NOMO-1 treated with dmso at 0.1 percent for 144 hours (cell line): ENCODE measurements around the gene MYBBP1A.
A peak's percentile ranks its signal among the peaks of the same experiment; 100 is the strongest.

Experiments used
- DNase-seq: peaks from one replicate; lab custom pipeline; 2025; ENCODE audit not compliant: unreplicated experiment; lab: John Stamatoyannopoulos, UW

Gene MYBBP1A

DNA sequence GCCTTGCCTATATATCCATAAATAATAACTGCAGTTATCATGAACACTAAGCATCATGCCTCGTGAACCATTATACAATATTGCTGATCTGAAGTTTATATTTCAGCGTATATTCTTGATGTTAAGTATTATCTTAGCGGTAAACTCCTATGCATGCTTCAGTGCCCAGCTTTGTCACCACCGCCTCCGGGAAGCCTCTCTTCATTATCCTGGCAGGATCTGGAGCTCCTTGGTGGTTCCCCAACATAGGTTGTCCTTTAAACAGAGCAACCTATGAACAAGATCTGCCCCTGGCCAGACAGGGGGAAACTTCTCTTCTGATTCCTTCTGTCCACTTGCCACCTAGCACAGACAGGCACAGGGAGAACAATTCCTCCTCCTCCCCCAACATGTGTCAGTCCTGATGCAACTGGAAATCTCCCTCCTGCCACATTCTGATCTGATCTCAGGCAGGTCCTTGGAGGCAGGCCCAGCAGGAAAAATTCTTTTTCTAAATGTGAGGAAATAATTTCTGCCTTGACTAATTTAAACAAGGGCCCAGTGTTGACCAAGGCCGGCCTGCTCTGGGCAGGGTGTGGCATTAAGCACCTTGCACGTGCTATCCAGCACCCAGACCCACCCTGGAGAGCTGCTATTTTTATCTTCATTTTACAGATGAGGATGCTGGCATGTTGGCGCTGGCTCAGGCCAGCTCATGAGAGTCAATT is 34.1 kb downstream of the MYBBP1A start:
- no peak for DNase-seq

DNA sequence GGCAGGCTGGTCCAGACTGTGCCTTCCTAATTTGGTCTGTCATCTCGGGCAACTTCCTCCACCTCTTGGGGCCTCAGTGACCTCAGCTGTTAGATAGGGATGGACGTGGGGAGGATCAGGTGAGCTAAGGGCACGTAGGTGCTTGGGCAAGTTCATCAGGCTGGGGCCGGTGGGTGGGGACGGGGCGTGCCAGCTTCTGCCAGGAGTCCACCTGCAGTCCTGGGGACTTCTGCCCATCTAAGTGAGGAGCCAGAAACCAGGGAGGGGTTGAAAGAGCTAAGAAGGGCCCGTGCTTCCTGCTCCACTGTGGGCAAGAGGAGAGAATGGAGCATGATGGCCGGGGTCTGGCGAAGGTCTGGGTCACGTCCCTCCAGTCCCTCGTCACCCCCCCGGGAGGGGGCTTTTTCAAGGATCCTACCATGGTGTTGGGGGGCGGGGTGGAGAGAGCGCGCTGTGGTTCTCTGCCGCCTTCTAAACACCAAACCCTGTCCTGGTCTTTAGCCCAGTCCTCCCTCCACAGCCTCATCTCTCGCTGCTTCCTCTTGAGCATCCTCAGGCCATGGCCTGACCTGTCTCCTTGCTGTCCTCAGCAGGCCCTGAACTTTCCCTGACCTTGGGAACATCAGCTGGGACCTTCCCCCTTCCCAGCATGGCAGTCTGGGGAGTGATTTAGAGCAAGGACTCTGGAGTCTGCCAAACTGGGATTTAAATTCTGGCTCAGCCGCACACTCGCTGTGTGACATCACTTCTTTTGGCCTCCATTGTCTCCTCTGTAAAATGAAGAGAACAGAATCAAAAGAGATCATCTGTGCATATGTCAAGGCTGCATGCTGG is 34.9 kb downstream of the MYBBP1A start:
- DNase-seq: no peak

DNA sequence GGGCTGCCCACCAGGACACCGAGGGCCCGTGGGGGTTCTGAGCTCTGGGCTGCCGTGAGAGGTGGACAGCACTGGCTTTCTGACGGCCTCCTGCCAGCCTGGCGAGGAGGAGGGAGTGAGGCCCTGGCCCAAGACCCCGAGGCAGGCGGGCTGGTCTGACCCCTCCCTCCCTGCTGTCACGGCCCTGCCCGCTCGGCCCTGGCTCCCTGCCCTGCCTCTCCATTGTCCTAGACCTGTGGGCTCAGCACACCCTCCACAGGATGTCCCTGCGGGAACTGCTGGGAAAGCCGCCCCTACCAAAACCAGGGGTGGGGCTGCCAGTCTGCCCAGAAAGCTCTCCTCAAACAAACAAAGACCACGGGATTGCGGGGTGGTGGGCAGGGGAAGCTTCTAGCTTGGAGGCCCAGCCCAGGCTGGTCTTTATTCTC is 35.8 kb downstream of the MYBBP1A start:
- DNase-seq: no peak

DNA sequence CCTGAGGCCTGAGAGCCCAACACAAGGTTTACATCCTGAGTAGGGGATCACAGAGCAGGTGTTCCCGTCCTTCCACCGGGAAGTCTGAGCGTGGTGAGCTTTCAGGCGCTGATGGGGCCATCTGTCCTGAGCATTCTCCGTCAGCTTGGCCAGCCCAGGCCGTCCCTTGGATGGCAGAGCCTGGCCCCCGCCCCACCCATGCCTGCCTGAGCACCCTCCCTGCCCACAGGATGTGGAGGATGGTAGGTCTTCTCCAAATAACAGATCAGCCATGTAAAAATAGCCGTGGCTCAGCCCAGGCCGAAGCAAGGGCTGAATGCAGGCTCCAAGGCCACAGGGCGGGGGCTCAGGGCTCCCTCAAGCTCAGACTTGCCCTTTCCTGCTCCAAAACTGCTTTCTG is 36.3 kb downstream of the MYBBP1A start:
- no peak for DNase-seq

DNA sequence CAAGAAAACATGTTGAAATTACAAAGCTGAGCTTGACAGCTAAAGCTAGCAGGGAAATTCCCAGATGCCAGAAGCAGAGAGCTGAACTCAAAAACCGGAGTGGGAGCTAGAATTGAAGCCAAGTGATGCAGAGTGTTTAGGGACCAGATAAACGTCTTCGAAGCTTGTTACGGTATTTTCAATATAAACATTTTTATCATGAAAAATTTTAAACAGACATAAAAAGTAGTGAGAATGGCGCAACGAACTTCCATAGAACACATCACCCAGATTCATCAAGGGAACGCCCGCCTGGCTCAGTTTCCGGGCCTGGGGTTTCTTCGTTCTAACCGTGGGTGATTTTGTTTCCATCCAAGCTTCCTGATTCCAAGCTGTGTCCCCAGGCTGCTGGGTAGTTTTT is 38.4 kb downstream of the MYBBP1A start:
- no peak for DNase-seq

DNA sequence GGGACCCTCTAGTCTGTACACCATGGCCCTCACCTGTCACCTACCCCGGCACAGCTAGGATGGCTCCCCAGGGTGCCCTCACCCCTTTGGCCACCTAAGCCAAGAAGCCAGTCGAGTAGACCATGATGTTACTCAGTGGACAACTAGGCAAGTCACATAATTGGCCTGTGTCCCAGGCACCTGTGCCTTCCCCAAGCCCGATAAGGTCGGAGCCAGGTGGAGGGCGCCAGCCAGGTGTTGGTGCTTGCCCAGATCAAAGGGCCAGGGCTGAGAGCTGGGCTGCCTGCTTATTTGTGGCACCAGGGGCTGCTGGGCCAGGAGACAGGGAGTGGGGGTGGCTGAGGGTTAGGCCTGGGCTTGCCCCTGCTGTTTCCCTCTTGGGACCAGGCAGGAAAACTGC is 39.7 kb downstream of the MYBBP1A start:
- DNase-seq: no peak

DNA sequence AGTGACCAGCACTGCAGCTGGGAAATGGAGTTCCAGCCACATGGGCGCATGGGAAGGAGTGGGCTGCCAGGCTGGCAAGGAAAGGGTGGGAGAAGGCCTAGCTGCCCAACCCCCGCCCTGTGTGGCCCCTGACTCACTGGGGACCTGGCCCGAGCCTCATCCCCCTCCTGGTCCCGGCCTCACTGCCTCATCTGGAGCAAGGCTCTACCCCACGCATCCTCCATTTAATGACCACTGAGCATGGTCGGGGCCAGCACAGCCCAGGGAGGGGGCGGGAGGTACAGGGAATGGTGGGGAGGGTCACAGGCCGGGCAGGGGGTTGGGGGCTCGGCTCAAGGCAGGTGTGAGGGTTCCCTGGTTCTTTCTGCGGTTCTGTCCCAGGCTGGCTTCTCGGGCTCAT is 40.4 kb downstream of the MYBBP1A start:
- DNase-seq: no peak

DNA sequence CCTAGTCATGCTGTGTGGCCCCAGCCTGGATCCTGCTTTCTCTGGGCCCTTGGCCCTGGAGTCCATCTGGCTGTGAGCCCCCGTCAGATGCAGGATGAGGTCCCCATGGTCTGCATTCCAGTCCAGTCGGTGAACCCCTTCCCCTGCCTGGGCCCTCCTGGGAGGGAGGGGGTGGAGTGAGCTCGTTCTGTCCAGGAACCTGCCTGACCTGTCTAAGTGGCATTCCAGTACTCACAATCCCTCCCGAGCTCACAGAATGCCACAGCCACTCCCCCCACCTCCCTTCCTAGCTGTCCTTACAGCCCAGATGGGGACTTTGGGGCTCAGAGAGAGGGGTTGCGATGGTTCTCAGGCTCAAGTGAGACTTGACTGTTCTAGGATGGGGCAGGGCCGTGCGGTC is 41.0 kb downstream of the MYBBP1A start:
- DNase-seq: no peak

DNA sequence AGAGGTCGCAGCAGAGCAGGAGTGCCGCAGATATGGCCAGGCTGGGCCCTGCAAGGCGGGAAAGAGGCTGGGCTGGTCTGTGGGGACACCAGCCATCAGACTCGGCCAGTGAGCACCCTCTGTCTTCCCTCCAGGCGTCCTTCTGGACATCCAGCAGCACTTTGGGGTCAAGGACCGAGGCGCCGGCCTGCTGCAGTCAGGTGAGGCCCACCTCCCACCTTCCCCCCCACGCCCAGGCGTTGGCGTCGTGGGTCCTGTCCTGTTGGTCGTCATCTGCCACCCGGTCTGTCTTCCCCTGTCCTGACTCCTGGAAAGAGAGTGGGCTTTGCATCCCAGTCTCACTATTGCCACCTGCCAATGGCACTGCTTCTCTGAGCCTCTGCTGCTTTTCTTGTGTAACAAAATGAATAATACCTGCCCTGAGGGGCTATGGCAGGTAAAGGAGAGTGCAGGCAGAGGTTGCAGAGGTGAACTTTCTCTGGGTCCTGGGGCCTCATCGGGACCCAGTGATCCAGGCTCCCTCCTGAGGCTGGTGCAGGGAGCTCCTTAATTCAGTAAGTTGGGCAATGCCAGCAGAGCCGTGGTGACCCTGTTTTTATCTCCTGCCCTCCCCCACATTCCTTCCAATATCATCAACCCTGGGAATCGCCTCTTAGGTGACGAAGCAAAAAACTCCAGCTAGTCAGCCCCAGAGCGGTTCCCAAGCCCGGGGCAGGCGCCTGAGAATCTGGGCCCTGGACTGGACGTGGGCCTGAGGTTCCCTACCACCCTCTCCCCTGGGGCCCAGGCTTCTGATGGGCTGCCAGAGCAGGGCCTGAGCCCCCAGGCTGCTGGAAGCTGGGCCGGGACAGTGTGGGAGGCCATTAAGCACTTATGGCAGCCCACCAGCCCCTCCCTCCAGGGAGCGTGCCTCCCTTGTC is 41.8 kb downstream of the MYBBP1A start:
- DNase-seq: no peak

DNA sequence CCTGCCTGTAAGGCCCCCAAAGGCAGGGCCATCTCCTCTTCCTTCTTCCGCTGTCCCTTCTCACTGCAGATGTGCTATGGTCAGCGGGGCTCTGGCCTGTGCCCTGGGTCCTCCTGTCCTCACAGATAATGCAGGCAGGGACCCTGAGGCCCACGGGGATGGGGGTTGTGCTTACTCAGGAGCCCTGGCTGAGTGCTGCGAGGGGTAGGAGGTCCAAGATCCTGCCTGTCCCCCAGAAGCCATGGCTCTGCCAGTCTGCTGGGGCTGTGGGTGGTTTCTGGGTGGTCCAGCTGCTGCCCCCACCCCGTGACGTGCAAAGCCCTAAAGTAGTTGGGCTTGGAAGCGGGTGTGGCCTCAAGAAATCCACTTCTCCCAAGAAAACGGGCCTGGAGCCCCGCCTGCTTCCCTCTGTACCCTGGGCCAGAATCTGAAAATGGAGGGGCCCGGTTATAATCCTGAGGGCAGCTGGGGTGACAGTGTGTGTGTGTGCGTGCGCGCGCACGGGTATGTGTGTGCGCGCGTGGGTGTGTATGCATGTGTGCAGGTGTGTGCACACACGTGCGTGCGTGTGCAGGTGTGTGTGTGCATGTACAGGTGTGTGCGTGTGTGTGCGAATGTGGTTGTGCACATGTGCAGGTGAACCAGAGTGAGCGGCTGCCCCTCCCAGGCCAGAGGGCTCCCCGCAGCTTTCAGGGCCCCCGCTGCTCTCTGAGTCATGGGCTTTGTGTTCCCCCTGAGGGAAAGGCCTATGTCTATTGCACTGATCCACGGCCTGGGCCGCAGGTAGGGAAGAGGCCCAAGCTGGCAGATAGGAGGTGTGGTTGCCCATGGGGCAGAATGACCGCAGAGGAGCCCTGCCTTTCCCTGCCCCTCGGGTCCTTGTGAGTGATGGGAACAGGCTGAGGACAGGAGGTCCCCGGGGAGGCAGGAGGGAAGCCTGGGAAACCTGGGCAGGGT is 42.8 kb downstream of the MYBBP1A start:
- no peak for DNase-seq

DNA sequence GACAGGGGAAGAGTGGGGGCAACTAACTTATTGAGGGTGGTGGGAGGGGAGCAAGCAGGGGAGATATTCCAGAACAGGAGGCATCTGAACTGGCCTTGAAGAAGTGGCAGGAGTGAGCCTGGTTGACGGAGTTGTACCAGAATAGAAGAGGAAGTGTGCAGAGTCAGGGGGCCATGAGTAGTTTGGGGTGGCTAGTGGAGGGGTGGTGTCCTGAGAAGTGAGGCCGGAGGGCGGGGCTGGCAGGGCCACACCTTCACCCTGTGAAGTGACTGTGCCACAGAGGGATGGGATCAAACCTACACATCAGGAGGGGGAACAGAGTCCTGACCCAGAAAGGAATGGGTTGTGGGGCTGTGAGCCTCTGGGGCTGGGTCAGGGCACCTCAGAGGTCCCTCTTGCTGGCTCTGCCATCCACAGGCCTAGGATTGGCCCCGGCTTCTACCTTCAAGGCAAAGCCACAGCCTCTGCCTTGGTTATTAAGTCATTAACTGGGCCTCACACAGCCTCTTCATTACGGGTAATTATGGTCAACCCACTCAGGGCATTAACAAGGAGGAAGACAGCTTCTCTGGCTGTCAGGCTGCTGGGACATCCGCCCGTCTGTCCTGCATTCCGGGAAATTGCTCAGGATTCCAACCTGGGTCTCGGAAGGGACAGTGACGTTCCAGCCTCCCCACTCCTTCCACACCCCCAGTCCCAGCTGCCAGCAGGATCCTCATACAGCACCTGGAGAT is 43.8 kb downstream of the MYBBP1A start:
- DNase-seq: peak; percentile 58

DNA sequence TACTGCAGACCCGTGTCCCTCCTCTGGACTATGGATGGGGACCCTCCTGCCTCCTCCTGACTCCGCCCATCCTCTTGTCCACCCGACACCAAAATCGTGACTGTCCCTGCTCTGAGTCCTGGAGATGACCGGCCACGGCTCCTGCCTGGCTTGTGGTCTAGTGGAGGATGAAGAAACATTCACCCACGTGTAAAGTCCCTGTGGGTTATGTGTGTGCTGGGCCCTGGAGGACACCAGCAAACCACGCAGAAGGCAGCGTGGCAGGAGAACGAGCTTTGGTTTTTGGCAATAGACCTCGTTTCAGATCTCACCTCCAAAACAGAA is 44.6 kb downstream of the MYBBP1A start:
- DNase-seq: no peak

DNA sequence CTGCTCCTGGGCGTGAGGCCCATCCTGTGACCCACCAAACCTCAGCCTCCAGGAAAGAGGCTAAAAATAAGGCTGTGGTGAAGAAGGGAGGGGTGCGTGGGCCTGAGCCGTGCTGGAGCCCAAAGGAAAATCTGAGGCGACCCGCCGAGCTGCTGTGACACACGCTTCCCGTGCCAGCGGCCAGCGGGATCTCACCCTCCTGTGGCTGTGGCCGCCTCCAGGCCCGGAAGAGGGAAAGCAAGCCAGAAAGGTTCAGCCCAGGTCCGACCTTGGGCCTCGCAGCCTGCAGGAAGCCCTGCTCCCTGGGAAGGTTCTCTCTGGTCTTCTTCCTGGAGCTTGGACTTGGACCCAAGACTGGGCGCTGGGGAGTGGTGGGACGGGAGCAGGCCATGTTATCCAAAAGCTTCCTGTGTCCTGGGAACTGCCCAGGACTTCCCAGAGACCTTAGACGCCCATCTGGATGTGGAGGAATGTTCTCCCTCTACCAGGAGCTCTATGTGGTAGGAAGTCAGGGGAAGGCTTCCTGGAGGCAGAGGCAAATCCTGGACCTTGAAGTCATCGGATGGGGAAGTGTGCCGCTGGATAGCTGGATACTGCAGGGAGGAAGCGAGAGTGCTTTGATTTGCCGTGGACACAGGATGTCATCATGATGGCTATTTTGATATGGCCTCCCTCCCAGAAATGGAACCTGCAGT is 45.1 kb downstream of the MYBBP1A start:
- DNase-seq: no peak

DNA sequence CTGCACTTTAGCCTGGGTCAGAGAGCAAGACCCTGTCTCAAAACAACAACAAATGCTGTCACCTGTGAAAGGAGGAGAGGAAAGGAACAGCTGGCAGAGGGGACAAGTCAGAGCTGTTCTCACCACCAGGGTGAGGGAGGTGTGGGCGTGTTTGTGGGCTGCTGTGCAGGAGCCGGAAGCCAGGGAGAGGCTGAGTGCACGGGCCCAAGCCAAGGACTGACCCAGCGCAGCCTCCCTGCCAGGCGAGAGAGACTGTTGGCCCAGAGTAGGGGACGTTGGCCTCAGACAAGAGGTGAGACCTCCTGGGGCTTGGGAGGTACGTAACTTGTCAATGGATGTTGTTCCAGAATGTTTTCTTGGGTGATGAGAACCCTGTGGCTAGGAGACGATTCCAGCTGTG is 45.8 kb downstream of the MYBBP1A start:
- DNase-seq: no peak

DNA sequence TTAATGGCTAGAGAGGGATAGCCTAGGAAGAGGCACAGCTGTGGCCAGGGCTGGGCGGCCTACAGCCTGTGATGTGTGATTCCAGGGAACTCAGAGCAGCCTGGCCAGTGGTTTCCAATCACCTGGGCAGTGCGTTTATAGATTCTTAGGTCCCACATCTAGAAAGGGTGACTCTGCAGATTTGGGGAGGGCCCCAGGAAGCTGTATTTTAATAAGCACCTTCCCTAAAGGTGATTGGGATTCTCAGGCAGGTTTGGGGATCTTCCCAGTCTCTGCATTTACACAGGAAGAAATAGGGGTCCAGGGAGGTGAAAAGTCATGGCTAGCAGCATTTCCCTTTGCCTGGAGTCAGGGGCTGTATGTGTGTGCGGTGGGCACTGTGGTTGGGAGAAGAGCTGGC is 47.0 kb downstream of the MYBBP1A start:
- no peak for DNase-seq

DNA sequence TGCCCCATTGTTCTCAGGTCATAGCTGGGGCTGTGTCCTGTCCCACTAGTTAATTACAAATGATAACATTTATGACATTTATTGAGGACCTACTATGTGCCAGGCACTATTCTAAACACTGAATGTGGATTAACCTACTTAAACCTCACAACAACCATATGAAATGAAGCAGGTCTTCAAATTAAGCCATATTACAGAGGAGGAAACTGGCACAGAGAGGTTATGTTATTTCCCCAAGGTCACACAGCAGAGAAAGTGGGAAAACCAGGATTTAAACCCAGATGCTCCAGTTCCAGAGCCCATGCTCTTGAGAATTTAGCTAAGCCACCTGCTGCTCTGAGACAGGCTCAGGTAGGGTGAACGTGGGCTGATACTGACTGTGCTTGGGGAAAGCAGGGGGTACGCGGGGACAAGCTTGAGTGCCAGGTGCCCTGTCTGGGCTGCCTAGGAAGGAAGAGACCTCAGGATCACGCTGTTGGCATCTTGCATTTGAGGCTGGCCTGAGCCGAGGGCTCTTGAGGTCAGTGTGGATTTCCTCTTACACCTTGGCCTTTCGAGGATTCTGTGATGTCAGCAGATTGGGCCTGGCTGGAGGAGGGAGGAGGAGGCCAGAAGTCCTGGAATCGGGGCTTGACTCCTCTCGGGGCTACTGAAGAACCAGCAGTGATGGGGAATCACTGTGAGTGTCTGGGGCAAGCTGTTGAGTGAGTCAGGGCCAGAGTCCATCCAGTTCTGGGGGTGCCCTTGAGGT is 47.6 kb downstream of the MYBBP1A start:
- DNase-seq: no peak

DNA sequence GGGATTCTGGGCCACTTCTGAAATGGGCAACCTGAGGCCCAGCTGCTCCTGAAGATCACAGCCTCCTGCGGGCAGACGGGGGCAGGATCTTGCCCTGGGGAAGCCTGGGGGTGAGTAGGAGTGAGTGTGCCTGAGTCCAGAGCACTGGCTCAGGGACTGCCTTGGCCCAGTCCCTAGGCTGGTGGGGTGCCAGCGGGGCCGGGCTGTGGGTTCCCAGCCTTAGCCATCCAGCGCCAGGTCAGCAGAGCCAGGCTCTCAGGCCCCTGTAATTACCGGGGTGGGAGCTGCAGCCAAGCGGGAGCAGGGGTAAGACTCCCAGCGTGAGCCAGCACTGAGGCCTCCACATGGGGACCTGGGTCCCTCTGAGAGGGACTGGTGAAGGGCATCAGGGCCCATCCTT is 48.3 kb downstream of the MYBBP1A start:
- no peak for DNase-seq

DNA sequence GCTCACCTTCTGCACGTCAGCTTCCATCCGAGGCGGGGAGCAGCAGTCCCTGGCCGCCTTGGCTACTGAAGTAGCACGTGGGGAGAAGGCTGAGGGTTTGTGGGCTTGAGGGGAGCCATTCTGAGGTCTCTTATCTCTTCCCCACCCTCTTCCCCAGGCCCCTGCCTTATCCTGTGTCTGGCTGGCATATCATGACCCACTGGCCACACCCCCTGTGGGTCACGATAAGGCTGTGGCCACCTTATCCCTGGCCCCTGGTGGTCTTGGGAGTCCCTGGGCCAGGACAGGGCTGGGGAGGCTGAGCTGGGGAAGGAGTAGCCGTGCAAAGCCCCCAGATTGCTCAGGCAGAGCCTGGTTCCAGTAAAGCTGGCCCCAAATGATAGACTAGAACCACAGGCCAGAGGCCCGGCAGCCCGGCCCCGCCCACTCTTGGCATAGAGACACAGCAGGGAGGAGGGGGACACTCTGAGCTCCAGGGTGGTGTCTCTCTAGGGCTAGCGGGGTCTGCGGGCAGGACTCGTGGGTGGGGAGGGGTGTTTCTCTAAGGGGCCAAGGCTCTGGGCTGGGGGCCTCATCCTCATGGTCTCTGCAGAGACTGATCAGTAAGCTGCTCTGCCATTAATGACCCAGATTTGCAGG is 48.9 kb downstream of the MYBBP1A start:
- no peak for DNase-seq
